ENCODE data around the gene SMYD3. TPM values are rescaled to one million over a fixed set of nuclear protein-coding genes. Genes with fewer than 3 reads are reported as not detected.

The SMYD3 gene
- total RNA-seq, 1 donor from 2014 or later = 31.9 TPM

GRCh38 chr1:246503341-246503740 is 3.7 kb downstream of the SMYD3 start:
- no peak for TF ChIP-seq CTCF (IDR thresholded peaks at IDR 0.05; ENCODE audit: unreplicated experiment)
- Mint-ChIP-seq H3K4me1 (ENCODE audit: low read depth) (peaks cover 6% of the 10 kb centered on the region), H3K27me3 (peaks cover 12% of the 10 kb centered on the region), H3K9me3 (ENCODE audit: low read depth) (no peaks in the 10 kb centered on the region), H3K4me3 (ENCODE audit: low read depth) (no peak overlapping the region), H3K36me3 (ENCODE audit: insufficient read depth) (peaks cover 5% of the 10 kb centered on the region), H3K27ac (no peak overlapping the region)
- no peak for DNase-seq (ENCODE audit: low spot score, unreplicated experiment)

DNA sequence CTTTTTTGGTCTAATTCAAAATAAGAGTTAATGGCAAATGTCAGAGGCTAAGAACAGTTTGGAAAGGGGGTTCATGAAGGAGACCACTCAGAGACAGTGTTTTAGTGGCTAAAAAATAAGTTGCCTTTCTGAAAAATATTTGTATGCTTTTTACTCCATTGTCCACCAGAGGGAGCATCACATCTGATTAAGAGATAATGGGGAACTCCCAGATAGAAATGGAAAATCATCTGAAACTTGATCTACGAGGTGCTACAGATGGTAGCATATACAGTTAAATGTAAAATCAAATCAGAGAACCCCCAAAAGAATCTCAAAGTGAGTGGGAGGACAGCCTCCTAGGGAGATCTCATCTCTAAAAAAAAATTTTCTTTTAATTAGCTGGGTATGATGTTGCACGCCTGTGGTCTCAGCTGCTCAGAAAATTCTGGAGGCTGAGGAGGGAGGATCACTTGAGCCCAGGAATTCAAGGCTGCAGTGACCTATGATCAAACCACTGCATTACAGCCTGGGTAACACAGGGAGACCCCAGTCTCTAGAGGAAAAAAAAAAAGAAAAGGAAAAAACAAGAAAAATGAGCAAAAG is 9.7 kb downstream of the SMYD3 start:
- peak; percentile 71 for TF ChIP-seq CTCF (IDR thresholded peaks at IDR 0.05; ENCODE audit: unreplicated experiment)
- no peak overlapping the region for H3K27ac Mint-ChIP-seq
- H3K4me1 Mint-ChIP-seq (ENCODE audit: low read depth) = no peaks in the 10 kb centered on the region
- no peaks in the 10 kb centered on the region for H3K9me3 Mint-ChIP-seq (ENCODE audit: low read depth)
- no peak for DNase-seq (ENCODE audit: low spot score, unreplicated experiment)
- H3K36me3 Mint-ChIP-seq (ENCODE audit: insufficient read depth) = peaks cover 3% of the 10 kb centered on the region
- H3K27me3 Mint-ChIP-seq = no peaks in the 10 kb centered on the region
- no peak overlapping the region for H3K4me3 Mint-ChIP-seq (ENCODE audit: low read depth)

DNA sequence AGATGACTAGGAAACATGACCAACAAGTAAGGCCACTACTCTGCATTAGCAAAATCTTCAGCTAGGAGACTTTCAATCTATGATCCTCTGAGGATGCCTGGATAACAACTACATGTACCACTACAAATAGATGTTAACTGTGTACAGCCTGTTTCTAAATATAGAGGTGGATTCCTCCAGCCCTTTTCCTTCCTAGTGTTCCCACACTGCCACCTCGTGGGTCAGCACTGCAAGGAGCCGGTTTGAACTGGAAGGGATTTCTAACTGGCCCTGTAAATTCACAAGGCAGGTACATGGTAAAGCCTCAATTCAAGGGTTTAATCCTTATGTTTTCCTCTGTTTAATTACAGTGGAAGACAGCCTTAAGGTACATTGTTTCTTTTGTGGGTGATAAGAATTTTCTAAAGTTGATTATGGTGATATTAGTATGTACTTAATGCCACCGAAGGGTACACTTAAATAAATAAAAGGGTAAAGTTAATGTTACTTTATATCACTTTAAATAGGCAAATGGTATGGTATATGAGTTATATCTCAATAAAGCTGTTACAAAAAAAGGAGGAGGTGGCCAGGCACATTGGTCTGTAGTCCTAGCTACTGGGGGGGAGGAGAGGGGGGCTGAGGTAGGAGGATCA is 14.4 kb downstream of the SMYD3 start:
- DNase-seq (ENCODE audit: low spot score, unreplicated experiment) = peak; percentile 37
- H3K36me3 Mint-ChIP-seq (ENCODE audit: insufficient read depth) = no peaks in the 10 kb centered on the region
- no peaks in the 10 kb centered on the region for H3K9me3 Mint-ChIP-seq (ENCODE audit: low read depth)
- no peaks in the 10 kb centered on the region for H3K27me3 Mint-ChIP-seq
- no peak overlapping the region for H3K27ac Mint-ChIP-seq
- peak; percentile 80 for TF ChIP-seq CTCF (IDR thresholded peaks at IDR 0.05; ENCODE audit: unreplicated experiment)
- no peaks in the 10 kb centered on the region for H3K4me1 Mint-ChIP-seq (ENCODE audit: low read depth)
- no peak overlapping the region for H3K4me3 Mint-ChIP-seq (ENCODE audit: low read depth)

DNA sequence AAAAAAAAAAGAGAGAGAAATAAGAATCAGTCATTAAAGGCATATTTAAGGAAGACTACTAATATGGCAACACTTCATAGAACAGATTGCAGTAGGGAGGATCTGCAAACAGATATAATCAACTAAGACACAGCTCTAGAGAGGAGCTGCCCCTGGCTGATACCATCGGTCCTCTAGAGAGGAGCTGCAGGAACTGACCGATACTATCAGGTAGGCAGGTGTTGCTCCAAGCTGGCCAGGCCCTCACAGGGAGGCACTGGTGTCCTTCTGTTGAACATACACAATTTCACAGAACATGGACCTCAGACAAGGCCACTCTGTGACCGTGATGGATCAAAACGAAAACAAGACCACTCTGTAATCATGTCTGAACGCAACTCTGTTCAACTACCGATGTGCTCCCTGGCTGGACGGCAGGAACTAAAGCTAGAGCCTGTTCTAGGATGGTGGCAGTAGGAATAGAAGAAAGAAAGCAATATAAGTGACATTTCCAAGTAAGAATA is 15.5 kb downstream of the SMYD3 start:
- Mint-ChIP-seq H3K4me3 (ENCODE audit: low read depth) (no peak overlapping the region), H3K9me3 (ENCODE audit: low read depth) (no peaks in the 10 kb centered on the region), H3K27ac (no peak overlapping the region), H3K27me3 (no peaks in the 10 kb centered on the region), H3K36me3 (ENCODE audit: insufficient read depth) (no peaks in the 10 kb centered on the region), H3K4me1 (ENCODE audit: low read depth) (no peaks in the 10 kb centered on the region)
- DNase-seq (ENCODE audit: low spot score, unreplicated experiment) = no peak
- TF ChIP-seq CTCF (IDR thresholded peaks at IDR 0.05; ENCODE audit: unreplicated experiment) = no peak

DNA sequence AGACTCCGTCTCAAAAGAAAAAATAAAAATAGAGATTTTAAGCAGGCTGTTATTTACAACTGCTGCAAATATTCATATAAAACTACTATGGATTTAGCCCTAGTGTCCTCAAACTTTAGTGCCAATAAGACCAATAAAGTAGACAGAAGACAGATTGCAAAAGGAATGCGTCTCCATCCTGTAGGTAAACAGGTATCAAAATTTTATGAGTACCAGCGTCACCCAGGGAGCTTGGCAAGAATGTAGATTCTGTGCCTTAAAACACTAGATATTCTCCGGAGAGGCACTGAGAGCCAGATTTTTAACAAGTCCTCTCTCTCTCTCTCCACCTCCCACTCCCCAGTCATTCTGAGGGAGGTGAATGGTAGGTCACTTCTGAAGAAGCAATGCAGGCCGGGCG is 18.4 kb downstream of the SMYD3 start:
- no peaks in the 10 kb centered on the region for H3K36me3 Mint-ChIP-seq (ENCODE audit: insufficient read depth)
- H3K4me3 Mint-ChIP-seq (ENCODE audit: low read depth) = no peak overlapping the region
- H3K27ac Mint-ChIP-seq = no peak overlapping the region
- no peaks in the 10 kb centered on the region for H3K27me3 Mint-ChIP-seq
- no peaks in the 10 kb centered on the region for H3K9me3 Mint-ChIP-seq (ENCODE audit: low read depth)
- DNase-seq (ENCODE audit: low spot score, unreplicated experiment) = no peak
- no peak for TF ChIP-seq CTCF (IDR thresholded peaks at IDR 0.05; ENCODE audit: unreplicated experiment)
- H3K4me1 Mint-ChIP-seq (ENCODE audit: low read depth) = no peaks in the 10 kb centered on the region

Measured in progenitor cell of endocrine pancreas (in vitro differentiated cells).